H9 (cell line): ENCODE measurements around the gene TOP1. TPM values are rescaled to one million over a fixed set of nuclear protein-coding genes. Genes with fewer than 3 reads are reported as not detected.
"Not testable (repeated sequence)": the region's sequence is repeated elsewhere in the genome, so short reads cannot be mapped to it uniquely, and the experiment has no call there.

ENCODE experiments used
- DNase-seq: peaks from one replicate; pipeline ENCODE4 v3.0.0-alpha.2; 2017
- H2AFZ ChIP-seq: one replicate; pipeline ENCODE4 v1.6.1; 2013; ENCODE audit warnings: mild to moderate bottlenecking, low read length, control low read depth, moderate library complexity
- H2AK5ac ChIP-seq: 2 replicates; pipeline ENCODE4 v1.6.1; 2013; ENCODE audit warnings: low read length, control low read depth, mixed read lengths; ENCODE audit not compliant: insufficient read length
- H2BK120ac ChIP-seq: one replicate; pipeline ENCODE4 v1.6.1; 2013; ENCODE audit warnings: low read depth, mild to moderate bottlenecking, low read length, control low read depth, inconsistent platforms; ENCODE audit not compliant: poor library complexity, severe bottlenecking
- H2BK12ac ChIP-seq: 2 replicates; pipeline ENCODE4 v1.6.1; 2013; ENCODE audit warnings: low read length, control low read depth, mixed read lengths, low read depth; ENCODE audit not compliant: insufficient read length
- H2BK15ac ChIP-seq: 2 replicates; pipeline ENCODE4 v1.6.1; 2013; ENCODE audit warnings: low read depth, low read length, control low read depth
- H2BK20ac ChIP-seq: one replicate; pipeline ENCODE4 v1.6.1; 2013; ENCODE audit warnings: low read depth, mild to moderate bottlenecking, low read length, control low read depth, inconsistent platforms; ENCODE audit not compliant: poor library complexity, severe bottlenecking
- H2BK5ac ChIP-seq: 2 replicates; pipeline ENCODE4 v1.6.1; 2013; ENCODE audit warnings: low read length, control low read depth, mixed read lengths; ENCODE audit not compliant: insufficient read length
- H3K14ac ChIP-seq: 2 replicates; pipeline ENCODE4 v1.6.1; 2013; ENCODE audit warnings: low read length, control low read depth; ENCODE audit not compliant: insufficient read depth
- H3K18ac ChIP-seq: 2 replicates; pipeline ENCODE4 v1.6.1; 2013; ENCODE audit warnings: low read depth, mild to moderate bottlenecking, mixed read lengths, low read length, control low read depth; ENCODE audit not compliant: insufficient read length
- H3K23ac ChIP-seq: 2 replicates; pipeline ENCODE4 v1.6.1; 2013; ENCODE audit warnings: low read length, control low read depth, mixed read lengths, low read depth; ENCODE audit not compliant: insufficient read length
- H3K23me2 ChIP-seq: 2 replicates; pipeline ENCODE4 v1.6.1; 2013; ENCODE audit warnings: low read depth, mild to moderate bottlenecking, mixed read lengths, low read length, control low read depth; ENCODE audit not compliant: insufficient read length, poor library complexity, severe bottlenecking
- H3K27ac ChIP-seq: 2 replicates; pipeline ENCODE4 v1.5.1; 2013; ENCODE audit warnings: low read length, control low read depth, mixed read lengths, low read depth; ENCODE audit not compliant: insufficient read length
- H3K27me3 ChIP-seq: 2 replicates; pipeline ENCODE4 v1.6.1; 2013; ENCODE audit warnings: low read length, control low read depth, inconsistent platforms; ENCODE audit not compliant: insufficient read depth
- H3K4ac ChIP-seq: 2 replicates; pipeline ENCODE4 v1.6.1; 2013; ENCODE audit warnings: low read depth, mild to moderate bottlenecking, control low read depth, inconsistent platforms, low read length, moderate library complexity
- H3K4me1 ChIP-seq: 2 replicates; pipeline ENCODE4 v1.6.1; 2013; ENCODE audit warnings: low read length, control low read depth, inconsistent platforms; ENCODE audit not compliant: insufficient read depth
- H3K4me2 ChIP-seq: 2 replicates; pipeline ENCODE4 v1.6.1; 2013; ENCODE audit warnings: low read length, control low read depth, mixed read lengths; ENCODE audit not compliant: insufficient read length, insufficient read depth
- H3K56ac ChIP-seq: 2 replicates; pipeline ENCODE4 v1.6.1; 2013; ENCODE audit warnings: low read depth, mild to moderate bottlenecking, mixed read lengths, low read length, control low read depth; ENCODE audit not compliant: insufficient read length
- H3K79me1 ChIP-seq: 2 replicates; pipeline ENCODE4 v1.6.1; 2013; ENCODE audit warnings: low read depth, mild to moderate bottlenecking, moderate library complexity, low read length, control low read depth, inconsistent platforms; ENCODE audit not compliant: insufficient read depth, poor library complexity, severe bottlenecking
- H3K79me2 ChIP-seq: 2 replicates; pipeline ENCODE4 v1.6.1; 2013; ENCODE audit warnings: low read length, control low read depth, inconsistent platforms; ENCODE audit not compliant: insufficient read depth
- H3K9ac ChIP-seq: 2 replicates; pipeline ENCODE4 v1.6.1; 2013; ENCODE audit warnings: low read length, control low read depth, mixed read lengths; ENCODE audit not compliant: insufficient read length; ENCODE audit errors: extremely low read depth
- H3K9me3 ChIP-seq: one replicate; pipeline ENCODE4 v1.6.1; 2013; ENCODE audit warnings: low read depth, low read length, inconsistent platforms; ENCODE audit not compliant: control insufficient read depth
- H3T11ph ChIP-seq: one replicate; pipeline ENCODE4 v1.6.1; 2013; ENCODE audit warnings: mild to moderate bottlenecking, low read length, control low read depth, inconsistent platforms
- H4K20me1 ChIP-seq: one replicate; pipeline ENCODE4 v1.6.1; 2013; ENCODE audit not compliant: control insufficient read depth, insufficient read length, insufficient read depth
- H4K5ac ChIP-seq: 2 replicates; pipeline ENCODE4 v1.6.1; 2013; ENCODE audit warnings: low read depth, mild to moderate bottlenecking, mixed read lengths, low read length, control low read depth; ENCODE audit not compliant: insufficient read length
- H4K8ac ChIP-seq: replicated peaks from 2 replicates; pipeline ENCODE4 v1.6.1; 2013; ENCODE audit warnings: low read length, control low read depth, mixed read lengths, low read depth; ENCODE audit not compliant: insufficient read length
- H4K91ac ChIP-seq: 2 replicates; pipeline ENCODE4 v1.6.1; 2013; ENCODE audit warnings: low read depth, mild to moderate bottlenecking, moderate library complexity, mixed read lengths, low read length, control low read depth; ENCODE audit not compliant: insufficient read length
- H3K27ac Mint-ChIP-seq, 3 experiments: 2 replicates in 2 of 3; 3 replicates in 1 of 3; pipeline ENCODE4 v1.8.0; 2020 to 2021; ENCODE audit warnings: mixed read lengths in 3 of 3, mild to moderate bottlenecking in 1 of 3, moderate library complexity in 1 of 3
- H3K27me3 Mint-ChIP-seq: 2 replicates; pipeline ENCODE4 v1.8.0; 2021; ENCODE audit warnings: low read depth, mild to moderate bottlenecking, moderate library complexity, mixed read lengths
- H3K36me3 Mint-ChIP-seq, 3 experiments: 2 replicates in 2 of 3; 3 replicates in 1 of 3; pipeline ENCODE4 v1.8.0; 2020 to 2021; ENCODE audit warnings: low read depth in 3 of 3, mixed read lengths in 3 of 3; ENCODE audit not compliant: insufficient read depth in 1 of 3
- H3K4me1 Mint-ChIP-seq, 2 experiments: 2 replicates each; pipeline ENCODE4 v1.8.0; 2020; ENCODE audit warnings: mixed read lengths in 2 of 2
- H3K4me3 Mint-ChIP-seq, 2 experiments: 2 replicates in 1 of 2; 3 replicates in 1 of 2; pipeline ENCODE4 v1.8.0; 2020 to 2021; ENCODE audit warnings: mild to moderate bottlenecking in 2 of 2, mixed read lengths in 2 of 2, moderate library complexity in 1 of 2
- H3K9me3 Mint-ChIP-seq, 2 experiments: 2 replicates in 1 of 2; 3 replicates in 1 of 2; pipeline ENCODE4 v1.8.0; 2020; ENCODE audit warnings: mild to moderate bottlenecking in 2 of 2, mixed read lengths in 2 of 2, moderate library complexity in 1 of 2
- WGBS: extraction: QIAGEN DNeasy Blood & Tissue Kit; methylation state at CpG from one replicate; pipeline ENCODE4 v1.1.7; 2013; ENCODE audit warnings: missing lambda C conversion rate, low lambda C conversion rate, mixed read lengths; ENCODE audit not compliant: insufficient read length; ENCODE audit errors: extremely low coverage; 5-methylcytosine and 5-hydroxymethylcytosine counted together
- total RNA-seq: library from RNA; stranded (reverse); gene quantifications from 2 replicates; pipeline ENCODE4 v1.2.1, GENCODE V29; 2021
- TF ChIP-seq, protein P1 (sequence below): fragments of 200-600 bp; sonication (generic); conservative IDR thresholded peaks from 3 replicates; pipeline ENCODE4 v1.8.0; 2021; ENCODE audit warnings: antibody characterized with exemption, mild to moderate bottlenecking

The TOP1 gene
- total RNA-seq, 1 experiment from 2014 or later: 96.4 TPM

DNA sequence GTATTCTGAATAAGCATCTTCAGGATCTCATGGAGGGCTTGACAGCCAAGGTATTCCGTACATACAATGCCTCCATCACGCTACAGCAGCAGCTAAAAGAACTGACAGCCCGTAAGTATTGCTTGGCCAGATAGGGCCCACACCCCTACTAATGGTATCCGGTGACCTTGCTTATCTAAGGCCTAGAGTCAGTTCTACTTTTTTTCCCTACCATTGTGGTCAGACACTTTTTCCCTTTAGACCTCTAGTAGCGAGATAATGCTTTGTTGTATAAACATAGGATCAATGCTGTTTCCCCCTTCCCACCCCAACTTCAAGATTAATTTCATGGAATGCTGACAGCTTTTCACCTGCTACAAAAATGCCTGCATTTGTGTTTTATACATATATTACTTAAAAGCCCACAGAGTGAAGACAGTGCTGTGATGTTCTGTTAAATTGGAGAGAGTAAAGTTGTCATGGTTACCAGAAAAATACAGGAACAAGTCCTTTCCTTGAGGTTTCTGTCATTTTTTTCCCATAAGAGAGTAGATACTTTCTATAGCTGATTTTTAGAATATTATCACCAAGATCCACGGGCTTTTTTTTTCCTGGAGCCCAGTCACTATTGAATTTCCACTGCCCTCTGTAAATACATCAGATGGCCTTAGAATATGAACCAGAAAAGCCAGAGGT lies 87.8 kb downstream of the TOP1 start:
- no CpG with 5 or more reads among the region's 6 CpGs for WGBS
- peaks cover 48 to 91% (median 89%) of the 10 kb centered on the region in 3 experiments; a peak in 6 of 7 replicates for H3K36me3 Mint-ChIP-seq

DNA sequence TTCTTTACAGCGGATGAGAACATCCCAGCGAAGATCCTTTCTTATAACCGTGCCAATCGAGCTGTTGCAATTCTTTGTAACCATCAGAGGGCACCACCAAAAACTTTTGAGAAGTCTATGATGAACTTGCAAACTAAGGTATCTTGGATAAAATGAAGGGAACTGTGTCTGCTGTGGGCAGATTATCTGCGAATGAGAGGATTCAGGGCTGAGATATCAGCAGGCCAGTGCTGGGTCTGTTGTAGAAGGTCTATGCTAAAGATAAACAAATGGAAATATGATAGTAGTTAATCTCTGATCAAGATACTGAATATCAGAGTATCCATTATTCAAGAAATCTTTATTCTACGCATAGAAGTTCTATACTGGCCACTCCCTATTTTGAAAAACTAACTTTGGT lies 89.5 kb downstream of the TOP1 start:
- H4K20me1 ChIP-seq, DNase-seq, H2BK120ac ChIP-seq, H3K27ac ChIP-seq, H2BK12ac ChIP-seq, H2BK15ac ChIP-seq, H3K18ac ChIP-seq, H3K14ac ChIP-seq, H3K4me2 ChIP-seq, H3K27me3 ChIP-seq, H3K4me1 Mint-ChIP-seq, H3K23ac ChIP-seq, H3K9ac ChIP-seq, H3K79me2 ChIP-seq, H3T11ph ChIP-seq, H4K8ac ChIP-seq, H2BK20ac ChIP-seq, H4K91ac ChIP-seq, H3K9me3 ChIP-seq, H3K27me3 Mint-ChIP-seq, H3K4me1 ChIP-seq, H3K79me1 ChIP-seq, H3K9me3 Mint-ChIP-seq, H3K4me3 Mint-ChIP-seq, H3K4ac ChIP-seq, H2AK5ac ChIP-seq, H3K27ac Mint-ChIP-seq, H2BK5ac ChIP-seq, H2AFZ ChIP-seq, H4K5ac ChIP-seq, H3K56ac ChIP-seq, H3K23me2 ChIP-seq: not testable (repeated sequence)
- H3K36me3 Mint-ChIP-seq: peaks cover 50 to 91% (median 87%) of the 10 kb centered on the region in 3 experiments; a peak in 6 of 7 replicates
- WGBS: no CpG with 5 or more reads among the region's 6 CpGs

More for the DNA sequence above, 87.8 kb downstream of the TOP1 start:
- H3K23me2 ChIP-seq: no peaks in the 10 kb centered on the region
- no peaks in the 10 kb centered on the region for H3K27me3 Mint-ChIP-seq
- H3K23ac ChIP-seq: no peak overlapping the region
- no peak for DNase-seq
- H3T11ph ChIP-seq: no peak overlapping the region
- H2BK20ac ChIP-seq: no peak overlapping the region
- no peak overlapping the region for H2BK15ac ChIP-seq
- no peaks in the 10 kb centered on the region for H3K9me3 Mint-ChIP-seq
- no peaks in the 10 kb centered on the region for H4K20me1 ChIP-seq
- no peak overlapping the region for H4K5ac ChIP-seq
- H3K79me2 ChIP-seq: no peaks in the 10 kb centered on the region; the same call in 1 of the 2 replicates
- no peak overlapping the region for H2AK5ac ChIP-seq
- H2BK12ac ChIP-seq: no peak overlapping the region
- H3K4ac ChIP-seq: no peak overlapping the region
- H3K27ac Mint-ChIP-seq: no peak overlapping the region
- no peak overlapping the region for H3K14ac ChIP-seq
- H3K4me1 Mint-ChIP-seq: no peaks in the 10 kb centered on the region
- no peak overlapping the region for H3K18ac ChIP-seq
- no peak overlapping the region for H3K4me3 Mint-ChIP-seq
- H4K8ac ChIP-seq: no peak overlapping the region
- no peak overlapping the region for H3K4me2 ChIP-seq
- H3K27me3 ChIP-seq: no peaks in the 10 kb centered on the region
- H3K9me3 ChIP-seq: no peaks in the 10 kb centered on the region
- no peaks in the 10 kb centered on the region for H3K4me1 ChIP-seq
- H3K9ac ChIP-seq: no peak overlapping the region
- no peak overlapping the region for H2BK5ac ChIP-seq
- no peak overlapping the region for H2BK120ac ChIP-seq
- H3K27ac ChIP-seq: no peak overlapping the region
- H3K56ac ChIP-seq: no peak overlapping the region
- H4K91ac ChIP-seq: no peak overlapping the region
- no peak overlapping the region for H2AFZ ChIP-seq
- H3K79me1 ChIP-seq: no peaks in the 10 kb centered on the region
- TF ChIP-seq, protein P1, sequence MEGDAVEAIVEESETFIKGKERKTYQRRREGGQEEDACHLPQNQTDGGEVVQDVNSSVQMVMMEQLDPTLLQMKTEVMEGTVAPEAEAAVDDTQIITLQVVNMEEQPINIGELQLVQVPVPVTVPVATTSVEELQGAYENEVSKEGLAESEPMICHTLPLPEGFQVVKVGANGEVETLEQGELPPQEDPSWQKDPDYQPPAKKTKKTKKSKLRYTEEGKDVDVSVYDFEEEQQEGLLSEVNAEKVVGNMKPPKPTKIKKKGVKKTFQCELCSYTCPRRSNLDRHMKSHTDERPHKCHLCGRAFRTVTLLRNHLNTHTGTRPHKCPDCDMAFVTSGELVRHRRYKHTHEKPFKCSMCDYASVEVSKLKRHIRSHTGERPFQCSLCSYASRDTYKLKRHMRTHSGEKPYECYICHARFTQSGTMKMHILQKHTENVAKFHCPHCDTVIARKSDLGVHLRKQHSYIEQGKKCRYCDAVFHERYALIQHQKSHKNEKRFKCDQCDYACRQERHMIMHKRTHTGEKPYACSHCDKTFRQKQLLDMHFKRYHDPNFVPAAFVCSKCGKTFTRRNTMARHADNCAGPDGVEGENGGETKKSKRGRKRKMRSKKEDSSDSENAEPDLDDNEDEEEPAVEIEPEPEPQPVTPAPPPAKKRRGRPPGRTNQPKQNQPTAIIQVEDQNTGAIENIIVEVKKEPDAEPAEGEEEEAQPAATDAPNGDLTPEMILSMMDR: no peak
